DND-41 (cell line): ENCODE measurements around the gene CRTAC1.

Experiments used
- ATAC-seq: fragments of 200-7000 bp; cut with Tn5 transposase; 3 replicates; pipeline ENCODE4 v1.9.1; 2021; ENCODE audit warnings: low read depth; ENCODE audit not compliant: insufficient read depth
- DNase-seq: peaks from one replicate; pipeline ENCODE4 v3.0.0-alpha.2; 2020
- H2AFZ ChIP-seq: 2 replicates; pipeline ENCODE4 v1.6.0; 2012; ENCODE audit warnings: low read depth, low read length
- H3K27ac ChIP-seq: 2 replicates; pipeline ENCODE4 v1.5.1; 2012; ENCODE audit warnings: low read length, inconsistent platforms
- H3K27me3 ChIP-seq: fragments of 200-600 bp; sonication (generic); 2 replicates; pipeline ENCODE4 v1.6.0; 2012; ENCODE audit warnings: low read length, mild to moderate bottlenecking, inconsistent platforms; ENCODE audit not compliant: insufficient read depth, poor library complexity
- H3K36me3 ChIP-seq: 2 replicates; pipeline ENCODE4 v1.5.1; 2012; ENCODE audit warnings: low read length, inconsistent platforms; ENCODE audit not compliant: insufficient read depth
- H3K4me1 ChIP-seq: 2 replicates; pipeline ENCODE4 v1.5.1; 2012; ENCODE audit warnings: mild to moderate bottlenecking, low read length; ENCODE audit not compliant: insufficient read depth
- H3K4me2 ChIP-seq: 2 replicates; pipeline ENCODE4 v1.6.0; 2012; ENCODE audit warnings: mild to moderate bottlenecking, moderate library complexity, low read length, inconsistent platforms; ENCODE audit not compliant: insufficient read depth
- H3K4me3 ChIP-seq, 2 experiments: fragments of 200-600 bp in 1 of 2; shearing (Covaris generic) in 1 of 2; 2 replicates each; pipeline ENCODE4 v1.5.1; 2012 to 2016; ENCODE audit warnings: inconsistent platforms in 2 of 2, low read length in 2 of 2, mild to moderate bottlenecking in 2 of 2, low read depth in 1 of 2, moderate library complexity in 1 of 2
- H3K79me2 ChIP-seq: 2 replicates; pipeline ENCODE4 v1.6.0; 2012; ENCODE audit warnings: low read length, inconsistent platforms; ENCODE audit not compliant: insufficient read depth
- H3K9ac ChIP-seq: 2 replicates; pipeline ENCODE4 v1.6.0; 2012; ENCODE audit warnings: low read depth, mild to moderate bottlenecking, inconsistent platforms, low read length, moderate library complexity
- H3K9me3 ChIP-seq: 2 replicates; pipeline ENCODE4 v1.5.1; 2012; ENCODE audit warnings: low read length, moderate library complexity, mild to moderate bottlenecking, inconsistent platforms; ENCODE audit not compliant: insufficient read depth, severe bottlenecking
- H4K20me1 ChIP-seq: 2 replicates; pipeline ENCODE4 v1.6.0; 2012; ENCODE audit warnings: low read length; ENCODE audit not compliant: insufficient read depth
- CTCF ChIP-seq: IDR thresholded peaks from 2 replicates; pipeline ENCODE4 v1.5.1; 2012; ENCODE audit warnings: borderline replicate concordance, low read length, moderate library complexity, mild to moderate bottlenecking; ENCODE audit not compliant: poor library complexity, severe bottlenecking; ENCODE audit errors: extremely low read depth
- EZH2 ChIP-seq: IDR thresholded peaks from 3 replicates; pipeline ENCODE4 v1.6.1; 2012; ENCODE audit warnings: borderline replicate concordance, low read depth, mild to moderate bottlenecking, moderate library complexity, low read length, inconsistent platforms; ENCODE audit not compliant: severe bottlenecking

Gene CRTAC1

GRCh38 chr10:98013122-98013521 lies 17.3 kb downstream of the CRTAC1 start:
- ATAC-seq (no peak), DNase-seq (no peak)
- Histone ChIP-seq H3K4me3 (no peak overlapping the region), H3K4me1 (no peaks in the 10 kb centered on the region), H3K9ac (no peak overlapping the region), H2AFZ (no peak overlapping the region), H3K36me3 (no peaks in the 10 kb centered on the region), H3K4me2 (no peak overlapping the region), H3K9me3 (no peaks in the 10 kb centered on the region), H3K79me2 (no peaks in the 10 kb centered on the region), H3K27ac (no peak overlapping the region), H4K20me1 (no peaks in the 10 kb centered on the region; the same call in 1 of the 2 replicates), H3K27me3 (peaks cover under 1% of the 10 kb centered on the region)
- TF ChIP-seq EZH2 (no peak), CTCF (no peak)

- TF ChIP-seq CTCF (no peak), EZH2 (no peak)
- Histone ChIP-seq H2AFZ (no peak overlapping the region), H3K36me3 (no peaks in the 10 kb centered on the region), H3K27me3 (no peaks in the 10 kb centered on the region), H3K27ac (no peak overlapping the region), H3K79me2 (no peaks in the 10 kb centered on the region), H4K20me1 (no peaks in the 10 kb centered on the region; the same call in 1 of the 2 replicates), H3K4me1 (no peaks in the 10 kb centered on the region), H3K4me3 (no peak overlapping the region), H3K4me2 (no peak overlapping the region), H3K9me3 (no peaks in the 10 kb centered on the region), H3K9ac (no peak overlapping the region)
- ATAC-seq = no peak
- DNase-seq = no peak
Measured at GRCh38 chr10:98012644-98013043, 17.8 kb downstream of the CRTAC1 start.

- no peaks in the 10 kb centered on the region; the same call in 1 of the 2 replicates for H4K20me1 ChIP-seq
- H3K4me3 ChIP-seq = no peak overlapping the region
- H3K27ac ChIP-seq = no peak overlapping the region
- no peak for TF ChIP-seq CTCF
- no peak for TF ChIP-seq EZH2
- no peak overlapping the region for H2AFZ ChIP-seq
- DNase-seq = no peak
- H3K36me3 ChIP-seq = no peaks in the 10 kb centered on the region
- no peaks in the 10 kb centered on the region for H3K9me3 ChIP-seq
- no peak overlapping the region for H3K4me2 ChIP-seq
- H3K9ac ChIP-seq = no peak overlapping the region
- H3K27me3 ChIP-seq = peaks cover 13% of the 10 kb centered on the region
- H3K79me2 ChIP-seq = no peaks in the 10 kb centered on the region
- peaks cover 2% of the 10 kb centered on the region; the same call in 1 of the 2 replicates for H3K4me1 ChIP-seq
- no peak for ATAC-seq
Measured at GRCh38 chr10:98010939-98011685, 19.3 kb downstream of the CRTAC1 start.
